NCI-H460 (cell line): ENCODE data around the gene CTSA. TPM values are rescaled to one million over a fixed set of nuclear protein-coding genes. Genes with fewer than 3 reads are reported as not detected.

Experiments used
- DNase-seq: peaks from one replicate; pipeline ENCODE4 v3.0.0-alpha.2; 2016; ENCODE audit warnings: low read depth; ENCODE audit errors: extremely low read depth
- total RNA-seq: library from RNA; depleted of rRNA; stranded (reverse); fragments of >200 nt; shearing (Covaris generic); gene quantifications from 2 replicates; pipeline ENCODE4 v1.2.3, GENCODE V29; 2014

Gene CTSA
- total RNA-seq, 1 experiment from 2014 or later: 80.3 TPM

DNA sequence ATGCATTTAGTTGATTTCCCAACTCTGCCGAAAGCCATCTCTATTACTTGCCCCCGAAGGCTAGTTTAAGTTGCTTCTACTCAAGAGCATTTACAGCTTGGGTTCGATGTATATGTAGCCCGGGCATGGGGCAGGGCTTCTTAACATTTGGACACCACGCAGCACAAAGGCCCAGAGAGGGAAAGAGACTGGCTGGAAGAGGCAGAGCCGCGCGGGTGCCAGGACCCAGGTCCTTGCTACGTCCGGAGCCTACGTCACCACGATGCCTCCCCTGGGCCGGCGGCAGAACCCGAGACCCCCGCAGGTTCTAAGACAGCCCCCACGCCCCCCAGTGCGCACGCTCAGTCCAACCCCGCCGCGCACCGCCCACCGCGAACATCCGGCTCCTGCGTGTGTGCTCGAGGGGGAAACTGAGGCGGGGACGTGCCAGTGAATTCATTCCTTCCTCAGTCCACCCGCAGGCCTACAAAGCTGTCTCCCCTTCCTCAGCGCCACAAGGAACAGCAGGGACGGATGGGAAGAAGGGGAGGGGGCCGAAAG lies 43.0 kb downstream of the CTSA start:
- no peak for DNase-seq

DNA sequence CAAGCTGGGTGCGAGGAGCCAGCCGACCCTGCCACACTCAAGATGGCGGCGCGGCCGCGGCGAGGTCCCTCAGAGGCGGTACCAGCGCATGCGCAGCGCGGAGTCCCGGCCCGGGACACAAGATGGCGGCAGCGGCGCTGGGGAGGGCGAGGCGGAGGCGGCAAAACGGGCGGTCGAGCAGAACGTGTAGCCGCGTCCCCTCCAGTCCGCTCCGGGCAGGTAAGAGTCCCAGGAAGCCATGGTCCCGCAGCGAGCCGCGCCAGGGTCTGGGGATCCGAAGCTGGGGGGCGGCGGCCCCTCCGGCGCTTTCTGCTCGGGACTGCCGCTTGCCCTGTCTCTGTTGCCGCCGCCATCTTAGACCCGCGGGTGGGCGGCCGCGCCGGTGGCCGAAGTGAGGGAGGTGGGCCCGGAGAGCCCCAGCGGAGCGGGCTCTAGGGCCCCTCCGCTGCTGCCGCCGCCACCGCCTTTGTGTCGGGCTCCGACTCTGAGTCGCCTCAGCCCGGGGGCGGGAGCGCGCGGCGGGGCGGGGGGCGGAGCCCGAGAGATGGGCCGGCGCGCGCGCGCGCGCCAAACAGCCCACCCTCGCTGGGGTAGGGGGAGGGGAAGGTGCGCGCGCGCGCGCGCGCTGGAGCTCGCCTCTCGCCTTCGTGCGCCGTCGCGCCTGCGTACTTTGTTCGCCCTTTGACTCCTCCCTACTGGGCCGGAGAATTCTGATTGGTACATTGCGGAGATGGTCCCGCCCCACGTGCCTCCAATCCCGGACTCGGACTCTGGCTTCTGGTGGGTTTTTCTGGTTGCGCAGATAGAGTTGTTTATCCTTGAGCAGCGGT lies 43.7 kb downstream of the CTSA start, which contains the start of gene PCIF1:
PCIF1 (plus strand) TSS at position 98 of the 830 bp plus-strand sequence. CDS start 4,317 bp downstream, outside the sequence.
- DNase-seq: peak; percentile 98

DNA sequence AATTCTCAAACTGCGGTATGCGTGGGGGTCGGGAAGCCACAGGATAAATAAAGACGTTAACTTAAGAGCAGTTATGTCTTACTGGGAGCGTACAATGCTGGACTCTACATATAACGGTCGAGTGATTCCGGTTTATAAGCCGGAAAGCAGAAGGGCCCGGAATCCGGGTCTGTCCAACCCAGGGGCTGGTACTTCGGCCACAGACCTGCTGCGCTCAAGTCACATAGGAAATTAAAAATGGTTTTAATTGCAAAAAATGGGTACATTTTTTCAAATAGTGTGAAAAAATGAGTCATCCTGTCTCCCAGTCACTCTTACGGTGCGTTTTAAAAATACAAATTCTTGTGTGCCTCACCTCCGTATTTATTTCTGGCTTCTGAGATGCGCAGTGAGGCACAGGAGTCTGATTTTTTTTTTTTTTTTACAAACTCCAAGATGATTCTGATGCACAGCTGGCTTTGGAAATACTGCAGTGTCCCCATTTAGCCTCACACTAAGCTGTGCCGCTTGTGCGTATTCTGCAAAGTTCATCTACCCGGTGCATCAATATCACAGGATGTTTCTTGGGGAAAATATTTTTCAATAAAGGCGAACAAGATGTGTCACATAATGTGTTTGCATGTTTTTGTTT lies 44.4 kb downstream of the CTSA start:
- DNase-seq: no peak

DNA sequence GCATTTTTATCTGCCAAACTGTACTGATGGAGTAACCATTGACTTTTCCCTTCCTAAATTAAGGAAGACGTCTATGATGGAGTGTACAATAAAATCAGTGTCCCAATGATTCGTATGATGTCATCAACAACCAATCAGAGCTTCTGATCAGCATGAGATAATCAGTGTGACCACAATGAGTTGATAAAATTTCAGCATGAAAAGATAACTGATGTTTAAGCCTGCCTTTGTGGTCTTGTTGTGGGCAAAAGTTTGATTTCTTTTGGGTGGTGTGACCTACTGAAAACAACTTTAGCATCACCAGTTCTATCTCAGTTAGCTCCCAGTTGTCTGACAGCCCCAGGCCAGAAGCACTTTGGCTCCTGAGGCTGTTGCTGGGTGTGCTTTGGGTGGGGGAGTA lies 46.6 kb downstream of the CTSA start:
- DNase-seq: no peak

DNA sequence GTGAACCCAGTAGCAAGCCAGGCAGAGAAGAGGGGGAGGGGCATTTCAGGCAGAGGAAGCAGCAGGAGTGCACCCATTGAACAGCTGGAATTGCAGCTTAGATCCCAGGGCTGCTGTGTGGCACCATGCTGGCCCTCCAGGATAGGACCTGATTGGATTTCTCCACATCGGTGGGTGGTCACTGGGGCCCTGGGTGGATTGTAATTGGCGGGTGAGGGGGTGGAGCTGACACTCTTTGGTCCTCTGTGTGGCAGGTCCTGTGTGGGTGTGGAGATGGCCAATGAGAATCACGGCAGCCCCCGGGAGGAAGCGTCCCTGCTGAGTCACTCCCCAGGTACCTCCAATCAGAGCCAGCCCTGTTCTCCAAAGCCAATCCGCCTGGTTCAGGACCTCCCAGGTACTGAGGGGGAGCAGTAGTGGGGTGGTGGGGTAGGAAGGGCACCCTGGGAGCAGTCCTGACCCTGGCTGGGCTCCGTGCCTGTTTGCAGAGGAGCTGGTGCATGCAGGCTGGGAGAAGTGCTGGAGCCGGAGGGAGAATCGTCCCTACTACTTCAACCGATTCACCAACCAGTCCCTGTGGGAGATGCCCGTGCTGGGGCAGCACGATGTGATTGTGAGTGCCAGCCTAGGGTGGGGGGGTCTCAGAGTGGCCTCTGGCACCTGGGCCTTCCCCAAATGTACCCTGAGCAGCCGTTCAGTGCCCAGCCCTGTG lies 47.7 kb downstream of the CTSA start:
- no peak for DNase-seq

DNA sequence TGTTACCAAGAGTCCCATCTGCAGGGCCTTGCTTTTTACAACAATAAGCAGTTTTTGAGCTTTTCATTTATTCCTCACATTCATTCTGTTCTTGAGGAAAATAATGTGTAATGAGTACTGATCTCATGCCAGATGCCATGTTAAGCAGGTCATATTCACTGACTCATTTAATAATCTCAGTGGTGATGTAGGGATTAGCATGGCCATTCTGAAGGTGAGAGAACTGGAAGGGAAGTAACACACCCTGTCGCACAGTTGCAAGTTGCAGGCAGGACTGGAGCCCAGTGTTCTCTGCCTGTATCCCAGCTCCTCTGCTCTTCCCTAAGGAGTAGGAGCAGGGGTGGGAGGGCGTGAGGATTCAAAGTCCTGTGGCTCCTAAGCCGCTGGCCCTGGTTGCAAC lies 48.9 kb downstream of the CTSA start:
- no peak for DNase-seq

DNA sequence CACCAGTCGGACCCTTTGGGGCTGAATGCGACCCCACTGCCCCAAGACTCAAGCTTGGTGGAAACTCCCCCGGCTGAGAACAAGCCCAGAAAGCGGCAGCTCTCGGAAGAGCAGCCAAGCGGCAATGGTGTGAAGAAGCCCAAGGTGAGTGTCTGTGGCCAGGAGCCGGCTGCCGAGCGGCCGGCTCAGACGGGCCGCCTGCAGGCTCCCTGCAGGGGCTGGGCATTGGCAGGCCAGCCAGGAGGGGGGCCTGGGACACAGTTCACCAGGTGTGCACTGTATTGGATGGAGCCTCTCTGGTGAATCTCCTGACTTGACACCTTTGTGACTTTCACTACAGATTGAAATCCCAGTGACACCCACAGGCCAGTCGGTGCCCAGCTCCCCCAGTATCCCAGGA lies 49.3 kb downstream of the CTSA start:
- DNase-seq: no peak

DNA sequence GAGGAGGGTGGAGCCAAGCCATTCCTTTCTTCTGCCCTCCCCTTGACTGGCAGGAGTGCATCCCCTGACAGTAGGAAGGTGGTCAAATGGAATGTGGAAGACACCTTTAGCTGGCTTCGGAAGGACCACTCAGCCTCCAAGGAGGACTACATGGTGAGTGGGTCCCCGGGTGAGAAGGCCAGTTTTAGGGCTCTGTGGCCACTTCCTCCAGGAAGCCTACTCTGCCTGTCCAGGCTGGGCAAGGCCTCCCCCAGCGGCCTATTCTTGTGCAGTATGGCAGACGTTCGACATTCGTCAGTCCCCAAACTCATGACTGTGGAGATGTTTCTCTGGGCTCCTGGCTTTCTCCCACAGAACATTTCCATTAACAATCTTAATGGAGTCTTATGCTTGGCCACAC lies 52.5 kb downstream of the CTSA start:
- no peak for DNase-seq

DNA sequence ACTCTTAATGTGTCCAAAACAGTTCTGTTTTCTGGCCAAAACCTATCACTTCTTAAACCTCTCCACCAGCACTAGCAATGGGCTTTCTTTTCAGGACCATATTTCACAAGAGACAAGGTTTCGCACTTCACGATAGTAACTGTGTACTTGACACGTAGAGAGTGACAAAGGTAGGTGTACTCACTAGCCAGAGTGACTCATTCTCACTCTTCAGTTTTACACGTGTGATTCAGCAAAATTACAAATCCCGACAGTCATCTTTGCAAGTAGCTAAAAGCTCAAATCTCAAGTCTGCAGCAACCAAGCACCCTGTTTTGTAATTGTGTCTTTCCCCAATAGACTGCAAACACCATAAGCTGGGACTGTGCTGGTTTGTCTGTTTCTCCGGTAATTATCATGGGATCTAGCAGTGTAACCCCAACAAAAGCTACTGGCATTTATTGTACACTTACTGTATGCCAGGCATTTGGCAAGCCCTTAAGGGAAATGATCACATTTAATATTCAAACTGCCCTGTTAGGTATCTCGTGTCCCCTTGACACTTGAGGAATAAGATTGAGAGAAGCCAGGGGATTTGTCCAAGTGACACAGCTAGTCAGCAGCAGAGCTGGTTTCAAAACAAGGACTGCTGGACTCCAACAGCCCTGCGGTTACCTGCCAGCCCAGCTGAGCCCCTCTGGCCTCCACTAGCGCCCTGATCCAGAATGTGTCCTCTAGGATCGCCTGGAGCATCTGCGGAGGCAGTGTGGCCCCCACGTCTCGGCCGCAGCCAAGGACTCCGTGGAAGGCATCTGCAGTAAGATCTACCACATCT lies 53.2 kb downstream of the CTSA start:
- peak; percentile 51 for DNase-seq

DNA sequence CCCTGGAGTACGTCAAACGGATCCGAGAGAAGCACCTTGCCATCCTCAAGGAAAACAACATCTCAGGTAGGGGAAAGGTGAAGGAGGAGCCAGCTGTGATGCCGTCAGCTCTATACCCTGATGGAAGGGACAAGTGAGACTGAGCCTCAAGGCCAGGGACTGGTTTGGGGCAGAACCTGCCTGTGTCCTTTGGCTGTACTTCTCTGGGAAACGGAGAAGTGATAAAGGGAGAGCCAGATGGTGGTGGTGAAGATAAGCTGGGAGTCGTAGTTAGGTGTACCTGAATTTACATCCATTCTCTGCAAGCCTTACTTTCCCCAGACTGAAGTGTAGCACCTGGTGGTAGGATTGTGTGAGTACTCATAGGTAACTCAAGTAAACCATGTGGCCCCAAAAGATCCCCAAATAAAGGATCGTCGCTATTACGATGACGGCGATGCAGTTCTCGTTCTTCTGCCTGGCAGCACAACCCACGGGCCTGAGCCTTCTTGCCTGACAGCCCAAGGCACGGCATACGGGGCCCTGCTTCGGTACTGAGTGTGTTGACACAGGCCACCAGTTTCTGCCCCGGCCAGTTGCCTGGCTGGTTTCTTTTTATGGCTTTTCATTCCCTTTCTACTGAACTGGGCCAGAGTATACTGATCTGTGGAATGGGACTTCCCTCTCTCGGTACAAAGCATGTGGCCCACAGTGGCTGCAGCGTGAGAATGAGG lies 54.0 kb downstream of the CTSA start:
- DNase-seq: no peak

DNA sequence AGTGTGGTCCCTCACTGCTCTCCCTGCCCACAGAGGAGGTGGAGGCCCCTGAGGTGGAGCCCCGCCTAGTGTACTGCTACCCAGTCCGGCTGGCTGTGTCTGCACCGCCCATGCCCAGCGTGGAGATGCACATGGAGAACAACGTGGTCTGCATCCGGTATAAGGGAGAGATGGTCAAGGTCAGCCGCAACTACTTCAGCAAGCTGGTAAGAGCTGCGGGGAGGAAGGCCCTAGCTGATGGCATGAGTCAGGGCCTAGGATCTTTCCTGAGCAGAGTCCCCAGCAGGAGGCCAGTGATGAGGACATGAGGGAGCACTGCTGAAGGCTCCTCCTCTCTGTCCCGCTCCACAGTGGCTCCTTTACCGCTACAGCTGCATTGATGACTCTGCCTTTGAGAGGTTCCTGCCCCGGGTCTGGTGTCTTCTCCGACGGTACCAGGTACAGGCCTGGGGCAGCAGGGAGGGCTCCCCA lies 54.6 kb downstream of the CTSA start:
- no peak for DNase-seq

DNA sequence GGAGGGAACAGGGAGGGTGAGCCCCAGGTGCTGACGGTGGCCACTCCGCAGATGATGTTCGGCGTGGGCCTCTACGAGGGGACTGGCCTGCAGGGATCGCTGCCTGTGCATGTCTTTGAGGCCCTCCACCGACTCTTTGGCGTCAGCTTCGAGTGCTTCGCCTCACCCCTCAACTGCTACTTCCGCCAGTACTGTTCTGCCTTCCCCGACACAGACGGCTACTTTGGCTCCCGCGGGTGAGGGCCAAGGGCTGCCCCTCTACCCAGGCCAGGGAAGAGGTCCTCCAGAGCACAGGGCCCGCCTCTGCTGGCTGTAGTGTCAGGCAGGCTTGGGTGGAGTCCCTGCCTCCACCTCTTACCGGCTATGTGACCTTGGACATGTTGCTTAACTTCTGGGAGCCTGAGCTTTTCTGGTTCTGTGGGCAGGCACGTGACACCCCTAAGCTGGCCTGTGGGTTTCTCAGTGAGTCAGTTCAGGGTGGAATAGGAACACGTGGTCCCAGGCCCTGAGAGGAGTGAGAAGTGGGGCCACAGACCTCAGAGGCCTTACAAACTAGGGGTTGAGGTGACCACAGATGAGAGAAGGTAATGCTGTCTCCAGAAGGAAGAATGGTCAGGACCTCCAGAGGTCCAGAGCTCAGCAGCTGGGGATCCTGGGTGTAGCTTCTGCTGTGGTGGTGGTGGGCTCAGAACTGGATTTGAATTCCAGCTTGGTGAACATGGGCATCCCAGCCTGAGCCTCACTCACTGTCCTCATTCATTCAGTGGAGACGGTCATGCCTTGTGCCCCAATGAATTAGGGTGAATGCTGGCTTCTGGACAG lies 55.2 kb downstream of the CTSA start:
- DNase-seq: no peak

DNA sequence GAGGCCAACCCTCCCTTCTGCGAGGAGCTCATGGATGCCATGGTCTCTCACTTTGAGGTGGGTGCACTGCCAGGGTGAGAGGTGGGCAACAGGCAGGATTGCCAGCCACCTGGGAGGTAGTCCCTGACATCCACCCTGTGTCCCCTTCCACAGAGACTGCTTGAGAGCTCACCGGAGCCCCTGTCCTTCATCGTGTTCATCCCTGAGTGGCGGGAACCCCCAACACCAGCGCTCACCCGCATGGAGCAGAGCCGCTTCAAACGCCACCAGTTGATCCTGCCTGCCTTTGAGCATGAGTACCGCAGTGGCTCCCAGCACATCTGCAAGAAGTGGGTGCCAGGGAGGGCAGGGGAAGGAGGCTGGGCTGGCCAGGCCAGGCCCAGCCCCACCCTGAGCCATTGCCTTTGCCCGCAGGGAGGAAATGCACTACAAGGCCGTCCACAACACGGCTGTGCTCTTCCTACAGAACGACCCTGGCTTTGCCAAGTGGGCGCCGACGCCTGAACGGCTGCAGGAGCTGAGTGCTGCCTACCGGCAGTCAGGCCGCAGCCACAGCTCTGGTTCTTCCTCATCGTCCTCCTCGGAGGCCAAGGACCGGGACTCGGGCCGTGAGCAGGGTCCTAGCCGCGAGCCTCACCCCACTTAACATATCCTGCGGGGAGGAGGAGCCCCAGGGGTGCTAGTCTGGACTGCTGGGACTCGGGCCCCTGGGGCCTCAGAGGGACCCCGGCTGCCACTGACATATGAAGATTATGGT lies 56.2 kb downstream of the CTSA start:
- no peak for DNase-seq

DNA sequence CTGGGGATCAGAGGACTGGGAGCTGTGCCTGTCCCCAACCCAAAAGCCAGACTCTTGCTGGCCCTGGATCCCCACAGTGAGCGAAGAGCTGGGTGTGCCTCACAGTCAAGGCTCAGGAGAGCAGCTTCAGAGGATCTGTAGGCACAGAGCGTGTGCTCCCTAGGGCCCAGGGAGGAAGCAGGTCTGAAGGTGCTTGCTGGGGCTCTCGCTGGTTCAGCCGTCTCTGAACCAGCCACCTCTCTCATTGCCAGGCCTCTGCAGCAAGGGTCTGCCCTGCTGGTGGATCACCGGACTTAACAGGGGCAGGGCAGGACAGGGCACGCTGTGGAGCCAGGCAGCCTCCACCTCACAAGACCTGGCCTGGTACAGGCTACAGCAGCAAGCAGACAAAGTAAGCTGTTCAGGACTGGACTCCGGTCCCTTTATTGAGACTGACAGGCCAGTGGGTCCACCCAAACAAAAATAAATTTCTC lies 57.2 kb downstream of the CTSA start:
- DNase-seq: no peak
